H1 (cell line): ENCODE results near the gene SLC25A42. TPM values are rescaled to one million over a fixed set of nuclear protein-coding genes. Genes with fewer than 3 reads are reported as not detected.

ENCODE experiments used
- CTCF ChIA-PET: fragments of 300-600 bp; sonication (Branson Sonifier 250); formaldehyde crosslinking; loops from one replicate; lab custom pipeline; 2021; ENCODE audit not compliant: partially characterized antibody; lab: Charles Lee
- POLR2A ChIA-PET: fragments of 300-600 bp; sonication (Branson Sonifier 250); formaldehyde crosslinking; loops from one replicate; lab custom pipeline; 2021; ENCODE audit warnings: inconsistent platforms; ENCODE audit not compliant: partially characterized antibody; lab: Charles Lee
- DNase-seq, 2 experiments: peaks; one replicate each; pipeline versions ENCODE4 v3.0.0 to v3.0.0-alpha.2; 2010 to 2022; ENCODE audit warnings: low spot score in 2 of 2, low read depth in 1 of 2, mixed read lengths in 1 of 2
- FAIRE-seq: peaks from 2 replicates; lab custom pipeline; 2011; peaks lifted over from hg19 to GRCh38; lab: Jason Lieb, UNC
- H2AFZ ChIP-seq: 2 replicates; pipeline ENCODE4 v1.8.1; 2012; ENCODE audit warnings: low read length, inconsistent platforms
- H2AK5ac ChIP-seq: 2 replicates; pipeline ENCODE4 v1.6.1; 2013; ENCODE audit warnings: low read depth, low read length
- H2BK120ac ChIP-seq: replicated peaks from 2 replicates; pipeline ENCODE3; 2013; ENCODE audit warnings: low read depth, low read length, inconsistent platforms
- H2BK12ac ChIP-seq: 2 replicates; pipeline ENCODE4 v1.6.1; 2013; ENCODE audit warnings: low read depth, low read length
- H2BK15ac ChIP-seq: 2 replicates; pipeline ENCODE4 v1.6.1; 2013; ENCODE audit warnings: low read length
- H2BK20ac ChIP-seq: 2 replicates; pipeline ENCODE4 v1.6.1; 2013; ENCODE audit warnings: low read length
- H2BK5ac ChIP-seq: 2 replicates; pipeline ENCODE4 v1.6.1; 2013; ENCODE audit warnings: low read depth, low read length
- H3K14ac ChIP-seq: 2 replicates; pipeline ENCODE4 v1.6.1; 2013; ENCODE audit warnings: inconsistent platforms; ENCODE audit not compliant: insufficient read length
- H3K18ac ChIP-seq: 2 replicates; pipeline ENCODE4 v1.6.1; 2013; ENCODE audit warnings: low read length; ENCODE audit errors: extremely low read depth
- H3K23ac ChIP-seq: 2 replicates; pipeline ENCODE4 v1.6.1; 2013; ENCODE audit warnings: inconsistent platforms; ENCODE audit not compliant: insufficient read length
- H3K23me2 ChIP-seq: 2 replicates; pipeline ENCODE4 v1.6.1; 2013; ENCODE audit warnings: low read depth, low read length
- H3K27ac ChIP-seq: 2 replicates; pipeline ENCODE4 v1.6.1; 2011; ENCODE audit warnings: low read depth, low read length, inconsistent platforms
- H3K27me3 ChIP-seq, 4 experiments: replicated peaks in 1 of 4; 1 replicate in 1 of 4; 2 replicates in 3 of 4; pipeline versions ENCODE4 v1.6.1 to v1.8.1; 2011 to 2013; ENCODE audit warnings: low read length in 3 of 4, mild to moderate bottlenecking in 3 of 4, inconsistent platforms in 2 of 4, mixed read lengths in 2 of 4, moderate library complexity in 1 of 4; ENCODE audit not compliant: control insufficient read depth in 3 of 4, insufficient read depth in 3 of 4; ENCODE audit errors: extremely low read depth in 1 of 4
- H3K36me3 ChIP-seq, 4 experiments: 2 replicates each; pipeline versions ENCODE4 v1.6.1 to v1.8.1; 2011 to 2013; ENCODE audit warnings: mild to moderate bottlenecking in 4 of 4, low read length in 3 of 4, moderate library complexity in 2 of 4, control low read depth in 1 of 4, inconsistent platforms in 1 of 4; ENCODE audit not compliant: insufficient read depth in 4 of 4, control insufficient read depth in 2 of 4
- H3K4ac ChIP-seq: replicated peaks from 2 replicates; pipeline ENCODE3; 2013; ENCODE audit warnings: low read length, low read depth, mixed read lengths, inconsistent platforms; ENCODE audit not compliant: insufficient read length
- H3K4me1 ChIP-seq, 4 experiments: replicated peaks in 1 of 4; 1 replicate in 1 of 4; 2 replicates in 3 of 4; pipeline versions ENCODE4 v1.6.1 to v1.8.1; 2011 to 2013; ENCODE audit warnings: low read length in 3 of 4, inconsistent platforms in 2 of 4, mixed read lengths in 1 of 4; ENCODE audit not compliant: insufficient read depth in 4 of 4, control insufficient read depth in 3 of 4
- H3K4me2 ChIP-seq, 2 experiments: 2 replicates each; pipeline versions ENCODE4 v1.6.1 to v1.8.1; 2011 to 2013; ENCODE audit warnings: low read depth in 2 of 2, low read length in 2 of 2, control low read depth in 1 of 2, inconsistent platforms in 1 of 2, mild to moderate bottlenecking in 1 of 2; ENCODE audit not compliant: insufficient read depth in 1 of 2
- H3K4me3 ChIP-seq, 4 experiments: fragments of 200-600, 300-600 bp in 1 of 4; sonication (generic), shearing (Covaris generic), sonication (Bioruptor Twin) in 1 of 4; 2 replicates each; pipeline versions ENCODE4 v1.5.1 to v1.8.1; 2011 to 2016; ENCODE audit warnings: low read length in 4 of 4, low read depth in 3 of 4, control low read depth in 2 of 4, inconsistent platforms in 2 of 4, mild to moderate bottlenecking in 2 of 4, mixed read lengths in 1 of 4, moderate library complexity in 1 of 4; ENCODE audit not compliant: insufficient read depth in 2 of 4; ENCODE audit errors: extremely low read depth in 1 of 4
- H3K56ac ChIP-seq: replicated peaks from 2 replicates; pipeline ENCODE3; 2013; ENCODE audit warnings: low read depth, mild to moderate bottlenecking, mixed read lengths, low read length, inconsistent platforms; ENCODE audit not compliant: insufficient read length
- H3K79me1 ChIP-seq: 2 replicates; pipeline ENCODE4 v1.6.1; 2013; ENCODE audit warnings: low read depth, low read length, control low read depth
- H3K79me2 ChIP-seq, 2 experiments: 2 replicates each; pipeline versions ENCODE4 v1.6.1 to v1.8.1; 2012 to 2013; ENCODE audit warnings: low read length in 2 of 2, mild to moderate bottlenecking in 2 of 2, inconsistent platforms in 1 of 2; ENCODE audit not compliant: insufficient read depth in 2 of 2, control insufficient read depth in 1 of 2
- H3K9ac ChIP-seq, 4 experiments: replicated peaks in 1 of 4; 1 replicate in 1 of 4; 2 replicates in 3 of 4; pipeline versions ENCODE4 v1.6.1 to v1.8.1; 2011 to 2013; ENCODE audit warnings: low read depth in 3 of 4, low read length in 3 of 4, control low read depth in 2 of 4, mild to moderate bottlenecking in 2 of 4, moderate library complexity in 2 of 4, inconsistent platforms in 1 of 4; ENCODE audit errors: extremely low read depth in 1 of 4
- H3K9me3 ChIP-seq, 2 experiments: 2 replicates each; pipeline versions ENCODE4 v1.6.1 to v1.8.1; 2012 to 2013; ENCODE audit warnings: mild to moderate bottlenecking in 2 of 2, moderate library complexity in 2 of 2, control low read depth in 1 of 2, inconsistent platforms in 1 of 2, low read depth in 1 of 2, low read length in 1 of 2, mixed read lengths in 1 of 2; ENCODE audit not compliant: insufficient read depth in 2 of 2
- H4K20me1 ChIP-seq, 2 experiments: replicated peaks in 1 of 2; 2 replicates each; pipeline versions ENCODE3 to v1.8.1; 2011 to 2013; ENCODE audit warnings: inconsistent platforms in 2 of 2, low read length in 2 of 2, mild to moderate bottlenecking in 1 of 2; ENCODE audit not compliant: insufficient read depth in 2 of 2, control insufficient read depth in 1 of 2
- H4K5ac ChIP-seq: 2 replicates; pipeline ENCODE4 v1.6.1; 2013; ENCODE audit warnings: low read length, low read depth, mixed read lengths, inconsistent platforms; ENCODE audit not compliant: insufficient read length
- H4K8ac ChIP-seq: 2 replicates; pipeline ENCODE4 v1.8.0; 2013; ENCODE audit warnings: mild to moderate bottlenecking, moderate library complexity, low read length, inconsistent platforms; ENCODE audit not compliant: insufficient read depth; ENCODE audit errors: extremely low read depth
- H4K91ac ChIP-seq: replicated peaks from 2 replicates; pipeline ENCODE3; 2013; ENCODE audit warnings: low read length, mixed read lengths, inconsistent platforms; ENCODE audit not compliant: insufficient read length
- ATF2 ChIP-seq: IDR thresholded peaks from 2 replicates; pipeline ENCODE4 v1.6.1; 2012; ENCODE audit warnings: low read length, inconsistent platforms
- E2F6 ChIP-seq: IDR thresholded peaks from 2 replicates; pipeline ENCODE4 v1.6.1; 2012; ENCODE audit warnings: inconsistent platforms
- JUN ChIP-seq: IDR thresholded peaks from 2 replicates; pipeline ENCODE4 v1.6.1; 2011; ENCODE audit warnings: low read depth, mild to moderate bottlenecking, improper control_type of control experiment, low read length
- KDM1A ChIP-seq: fragments of 200-600, 300-600 bp; sonication (generic); IDR thresholded peaks from 2 replicates; pipeline ENCODE4 v1.7.1; 2016; ENCODE audit warnings: mild to moderate bottlenecking, low read length, borderline replicate concordance
- KDM4A ChIP-seq: IDR thresholded peaks from one replicate; pipeline ENCODE4 v1.7.1; 2012; ENCODE audit warnings: low read depth, mild to moderate bottlenecking, moderate library complexity, low read length, inconsistent platforms; ENCODE audit not compliant: severe bottlenecking
- RNF2 ChIP-seq: fragments of 200-900, 300-1000 bp; sonication (generic); IDR thresholded peaks from 2 replicates; pipeline ENCODE4 v1.7.1; 2016; ENCODE audit warnings: borderline replicate concordance, low read depth, mild to moderate bottlenecking, antibody characterized with exemption, low read length; ENCODE audit not compliant: poor library complexity, severe bottlenecking; ENCODE audit errors: missing control alignments
- SP2 ChIP-seq: IDR thresholded peaks from 2 replicates; pipeline ENCODE4 v1.6.1; 2012; ENCODE audit warnings: mild to moderate bottlenecking, low read length, inconsistent platforms
- TAF1 ChIP-seq: IDR thresholded peaks from 2 replicates; pipeline ENCODE4 v1.6.1; 2011; ENCODE audit warnings: mild to moderate bottlenecking, low read depth, low read length
- TCF12 ChIP-seq: IDR thresholded peaks from 2 replicates; pipeline ENCODE4 v1.6.1; 2011; ENCODE audit warnings: low read depth, mild to moderate bottlenecking, low read length
- ZNF274 ChIP-seq: IDR thresholded peaks from 2 replicates; pipeline ENCODE4 v1.7.0; 2012; ENCODE audit warnings: low read length, borderline replicate concordance; ENCODE audit errors: extremely low read depth
- WGBS, 2 experiments: shearing (Covaris generic) in 1 of 2; methylation state at CpG; one replicate each; pipeline versions ENCODE4 v1.1.6 to v1.1.7; 2013 to 2015; ENCODE audit warnings: low lambda C conversion rate in 2 of 2, mixed read lengths in 2 of 2, inconsistent platforms in 1 of 2, low coverage in 1 of 2, missing lambda C conversion rate in 1 of 2; ENCODE audit not compliant: insufficient replicate concordance in 2 of 2, insufficient coverage in 1 of 2, insufficient read length in 1 of 2; ENCODE audit errors: extremely low coverage in 1 of 2, missing lambda C conversion rate in 1 of 2; 5-methylcytosine and 5-hydroxymethylcytosine counted together
- polyA plus RNA-seq, 7 experiments: library from polyadenylated mRNA; depleted of rRNA in 3 of 7; stranded (reverse) in 5 of 7; unstranded in 2 of 7; fragments of >200 nt in 5 of 7; fragments of 200-250 nt in 2 of 7; gene quantifications; 1 replicate in 5 of 7; 2 replicates in 1 of 7; 4 replicates in 1 of 7; pipeline versions ENCODE4 v1.2.1 to v1.2.3, GENCODE V29; 2011 to 2013; ENCODE audit warnings: missing spikeins in 2 of 7, mixed read lengths in 2 of 7
- total RNA-seq: library from RNA; stranded (reverse); fragmentation: NEBNext Ultra II Directional; extraction: Animal tissue kit (Norgen Biotek cat#: 25700); gene quantifications from 2 replicates; pipeline ENCODE4 v1.2.1, GENCODE V29; 2021

The SLC25A42 gene
- total and polyA plus RNA-seq, 2 of the 8 experiments (the other 6 are each of a cell fraction or from before 2014, with no cell fraction given): 5.9 to 6.2 TPM

GRCh38 chr19:19074196-19074882, 10.5 kb downstream of the SLC25A42 start:
- Histone ChIP-seq H3K9ac (peak overlapping the region in 1 of 4 experiments; percentile 60; a peak in 1 of 7 replicates), H2AK5ac (no peak overlapping the region), H4K20me1 (peaks cover 0 to 4% of the 10 kb centered on the region in 2 experiments), H2AFZ (no peak overlapping the region), H3K23ac (no peak overlapping the region), H3K4me1 (no peaks in the 10 kb centered on the region), H3K18ac (no peak overlapping the region), H2BK5ac (no peak overlapping the region), H3K56ac (no peak overlapping the region), H3K79me2 (no peaks in the 10 kb centered on the region), H3K9me3 (no peaks in the 10 kb centered on the region), H3K23me2 (no peaks in the 10 kb centered on the region; the same call in 1 of the 2 replicates), H3K4me3 (no peak overlapping the region; a peak in 1 of 8 replicates), H3K14ac (no peak overlapping the region), H3K27me3 (peaks cover 0 to 34% (median 25%) of the 10 kb centered on the region in 4 experiments; a peak in 6 of 7 replicates), H3K79me1 (no peaks in the 10 kb centered on the region), H3K36me3 (no peaks in the 10 kb centered on the region), H3K27ac (no peak overlapping the region), H4K8ac (no peak overlapping the region), H2BK20ac (no peak overlapping the region), H2BK120ac (no peak overlapping the region), H3K4me2 (no peak overlapping the region), H2BK15ac (no peak overlapping the region), H3K4ac (no peak overlapping the region), H4K91ac (no peak overlapping the region), H4K5ac (no peak overlapping the region), H2BK12ac (no peak overlapping the region)
- FAIRE-seq: no peak
- WGBS, 2 experiments: 86 to 100% methylated on average over 3 to 13 of the region's 13 CpGs
- ChIA-PET POLR2A (interaction anchor here (1.0 to 1.6 kb wide), 2 partner anchors 31 to 66 kb away, joined by 3 to 6 read pairs; no protein-coding TSS in a partner anchor), CTCF (interaction anchor here (1.2 to 3.0 kb wide), 4 partner anchors 20 to 66 kb away, joined by 3 to 13 read pairs (median 5); no protein-coding TSS in a partner anchor)
- DNase-seq: no peak
- TF ChIP-seq TAF1 (no peak), TCF12 (no peak), KDM1A (no peak), ATF2 (no peak), JUN (no peak), E2F6 (no peak), KDM4A (no peak), RNF2 (no peak), SP2 (no peak), ZNF274 (no peak)
